GM12892 (cell line): ENCODE results near the gene AKIRIN2.
"Not testable (repeated sequence)": the region's sequence is repeated elsewhere in the genome, so short reads cannot be mapped to it uniquely, and the experiment has no call there.

Source experiments
- DNase-seq: peaks from one replicate; pipeline ENCODE4 v3.0.0; 2011; ENCODE audit not compliant: insufficient read length
- FAIRE-seq: peaks from 2 replicates; lab custom pipeline; 2011; peaks lifted over from hg19 to GRCh38; lab: Jason Lieb, UNC
- POLR2A ChIP-seq: IDR thresholded peaks from 2 replicates; pipeline ENCODE4 v1.6.1; 2011; ENCODE audit warnings: low read depth, low read length, control low read depth
- POLR2AphosphoS5 ChIP-seq: IDR thresholded peaks from 2 replicates; pipeline ENCODE4 v1.6.1; 2011; ENCODE audit warnings: low read depth, low read length, control low read depth
- TAF1 ChIP-seq: IDR thresholded peaks from 2 replicates; pipeline ENCODE4 v1.6.1; 2011; ENCODE audit warnings: low read depth, mild to moderate bottlenecking, control low read depth, low read length, borderline replicate concordance

AKIRIN2 gene

GRCh38 chr6:87710090-87710489 lies 8.1 kb upstream of the AKIRIN2 start:
- TF ChIP-seq TAF1 (no peak), POLR2AphosphoS5 (no peak), POLR2A (no peak)
- DNase-seq = no peak
- no peak for FAIRE-seq

GRCh38 chr6:87708581-87709427 lies 6.8 kb upstream of the AKIRIN2 start:
- not testable (repeated sequence) for DNase-seq, FAIRE-seq

DNA sequence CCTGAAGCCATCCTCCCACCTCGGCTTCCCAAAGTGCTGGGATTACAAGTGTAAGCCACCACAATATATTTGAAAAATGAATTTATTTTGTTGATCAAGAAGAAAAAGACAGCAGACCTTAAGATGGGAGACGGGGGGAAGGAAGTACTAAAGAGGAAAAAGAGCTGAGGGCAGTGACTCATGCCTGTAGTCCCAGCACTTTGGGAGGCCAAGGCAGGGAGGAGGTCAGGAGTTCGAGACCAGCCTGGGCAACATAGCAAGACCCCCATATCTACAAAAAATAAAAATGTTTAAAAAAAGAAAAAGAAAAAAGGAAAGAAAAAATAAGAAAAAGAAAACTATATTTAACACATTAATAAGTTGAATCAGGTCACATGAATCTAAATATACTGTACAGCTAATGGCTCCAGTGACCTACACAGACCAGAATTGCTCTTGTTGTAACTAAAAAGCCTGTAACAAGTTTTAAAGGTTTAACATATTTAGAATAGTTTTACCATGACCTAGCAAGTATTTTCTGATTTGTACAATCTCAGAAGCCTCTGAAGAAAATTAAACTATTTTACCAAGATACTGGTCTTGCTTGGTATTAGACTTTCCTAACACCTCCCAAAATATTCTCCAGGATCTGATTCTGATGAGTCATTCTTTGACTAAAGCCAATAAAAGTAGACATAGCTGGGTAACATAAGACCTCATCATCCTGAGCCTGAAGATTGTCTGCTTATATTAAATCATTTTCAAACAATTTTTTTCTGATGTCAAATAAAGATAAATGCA lies 4.3 kb upstream of the AKIRIN2 start:
- DNase-seq (no peak), FAIRE-seq (no peak)

GRCh38 chr6:87705070-87705691 lies 3.1 kb upstream of the AKIRIN2 start:
- TF ChIP-seq POLR2A = no peak; the same call in 1 of the 2 replicates
- no peak for TF ChIP-seq POLR2AphosphoS5
- TF ChIP-seq TAF1 = no peak
- FAIRE-seq = peak; percentile 90
- no peak for DNase-seq

More for the DNA sequence above, 4.3 kb upstream of the AKIRIN2 start:
- TF ChIP-seq TAF1 = no peak

GRCh38 chr6:87703039-87703438 lies 1.0 kb upstream of the AKIRIN2 start:
- FAIRE-seq, DNase-seq: not testable (repeated sequence)

DNA sequence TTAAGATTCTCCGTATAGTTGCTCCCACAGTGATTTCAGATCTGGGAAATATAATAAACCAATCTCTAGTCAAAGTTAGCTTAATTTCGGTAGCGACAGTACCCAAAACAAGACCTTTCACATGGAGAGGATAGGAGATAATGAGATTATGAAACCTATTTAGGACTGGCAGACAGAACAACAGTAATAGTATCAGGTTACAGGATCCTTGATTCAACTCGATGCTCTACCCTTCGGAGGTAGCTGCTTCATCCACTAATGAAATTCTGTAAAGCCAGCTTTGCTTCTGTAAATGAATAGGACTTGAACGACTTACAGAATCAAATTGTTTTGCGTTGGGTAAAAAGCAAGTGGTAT lies 534 bp upstream of the AKIRIN2 start:
- DNase-seq (no peak), FAIRE-seq (no peak)
- TF ChIP-seq POLR2AphosphoS5 = no peak
- TF ChIP-seq POLR2A = no peak
- no peak for TF ChIP-seq TAF1

DNA sequence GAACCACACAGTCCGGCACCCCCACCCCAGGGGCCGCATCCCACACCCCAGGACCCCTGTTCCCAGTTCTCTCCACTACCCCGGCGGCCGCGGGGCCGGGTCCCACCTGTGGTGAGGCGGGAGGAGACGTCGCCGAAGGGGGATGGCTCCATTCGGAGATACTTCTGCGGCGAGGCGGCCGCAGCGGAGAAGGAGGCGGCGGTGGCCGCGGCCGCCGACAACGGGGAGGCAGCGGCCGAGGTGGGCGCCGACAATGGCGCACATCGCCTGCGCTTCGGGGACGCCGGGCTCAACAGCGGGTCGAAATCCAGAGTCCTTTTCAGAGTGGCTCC lies 723 bp downstream of the AKIRIN2 start:
- no peak for FAIRE-seq
- TF ChIP-seq POLR2AphosphoS5 = no peak
- TF ChIP-seq TAF1 = no peak
- TF ChIP-seq POLR2A = no peak
- no peak for DNase-seq

- FAIRE-seq = peak; percentile 77
- DNase-seq = no peak
- TF ChIP-seq POLR2A (peak; percentile 47; the same call in 1 of the 2 replicates), TAF1 (no peak), POLR2AphosphoS5 (peak; percentile 14; the same call in 1 of the 2 replicates)
Measured at GRCh38 chr6:87700397-87701343, 1.4 kb downstream of the AKIRIN2 start.

DNA sequence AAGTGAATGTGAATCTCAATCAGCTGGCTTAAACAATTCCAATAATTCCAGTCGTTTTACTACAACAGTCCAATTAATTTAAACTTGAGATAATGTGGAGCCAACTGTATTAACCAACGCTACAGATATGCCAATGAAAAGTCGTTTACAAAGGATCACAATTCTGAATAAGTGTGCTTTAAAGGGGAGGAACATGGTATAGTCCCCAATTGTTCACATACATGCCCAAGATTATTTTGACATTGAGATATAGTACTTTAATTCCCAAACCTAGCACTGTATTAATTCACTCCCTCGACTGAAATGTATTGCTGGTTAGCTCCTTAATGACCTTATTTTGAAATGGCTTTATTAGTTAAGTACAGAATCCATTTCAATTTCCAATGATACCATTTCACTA lies 2.5 kb downstream of the AKIRIN2 start:
- DNase-seq (no peak), FAIRE-seq (no peak)
- TF ChIP-seq POLR2AphosphoS5 = no peak
- TF ChIP-seq TAF1 = no peak
- TF ChIP-seq POLR2A = no peak

DNA sequence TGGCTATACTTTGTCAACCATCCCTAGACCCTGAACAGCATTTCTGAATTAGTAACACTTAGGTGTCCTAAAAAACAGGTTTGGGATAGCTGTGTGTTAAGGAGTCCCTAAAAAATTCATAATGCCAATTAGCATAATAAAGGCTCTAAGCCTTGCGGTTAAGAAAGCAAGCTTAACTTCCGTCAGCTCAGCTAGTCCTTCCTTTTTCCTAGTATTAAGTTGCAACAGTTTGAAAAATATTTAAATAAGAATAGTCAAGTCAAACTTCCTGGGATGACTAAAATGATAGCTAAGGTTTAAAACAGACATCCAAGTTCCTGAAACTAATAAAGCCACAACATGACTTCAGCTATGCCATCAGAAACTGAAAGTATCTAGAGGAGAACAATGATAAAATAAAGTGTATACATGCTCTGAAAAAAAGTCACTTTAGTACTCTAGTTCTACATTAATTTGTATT lies 3.5 kb downstream of the AKIRIN2 start:
- no peak for DNase-seq
- no peak for TF ChIP-seq POLR2AphosphoS5
- TF ChIP-seq POLR2A = no peak
- no peak for TF ChIP-seq TAF1
- FAIRE-seq = peak; percentile 67

DNA sequence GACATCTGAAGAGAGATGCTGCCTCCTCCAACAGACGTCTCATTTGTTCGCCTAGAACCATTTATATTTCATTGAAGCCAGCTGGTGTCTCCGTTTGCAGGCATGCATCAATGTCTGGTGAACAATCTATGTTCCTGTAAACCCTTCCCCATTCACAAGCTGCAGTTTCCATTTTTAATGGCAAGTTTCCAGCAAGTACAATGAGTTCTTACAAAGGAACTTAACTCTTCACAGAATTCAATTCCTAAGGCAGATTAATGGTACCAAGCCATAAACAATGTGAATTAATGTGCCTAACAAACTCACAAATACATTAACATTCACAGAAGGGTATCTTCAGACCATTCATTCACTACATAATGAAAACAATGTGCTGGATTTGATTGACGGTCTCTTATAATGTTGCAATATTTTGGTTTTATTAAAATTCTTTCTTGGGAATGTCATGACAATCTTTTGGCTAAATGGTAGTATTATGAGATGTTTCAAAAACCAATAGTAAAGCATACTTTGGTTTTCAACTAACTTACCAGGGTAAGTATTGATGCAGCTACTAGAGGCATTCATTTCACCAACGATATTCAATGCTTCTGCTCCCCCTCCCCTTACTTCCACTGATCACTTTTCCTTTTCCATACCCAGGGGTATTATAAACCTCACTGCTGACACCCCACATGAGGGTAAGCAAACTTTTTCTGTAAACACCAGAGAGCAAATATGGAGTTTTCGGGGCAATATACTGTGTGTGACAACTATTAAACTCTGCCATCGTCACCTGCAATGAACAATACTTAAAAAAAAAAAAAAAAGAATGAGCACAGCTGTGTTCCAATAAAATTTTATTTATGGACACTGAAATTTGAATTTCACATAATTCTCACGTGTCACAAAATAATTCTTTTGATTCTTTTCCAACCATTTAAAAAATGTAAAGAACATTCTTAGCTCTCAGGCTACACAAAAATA lies 4.2 kb downstream of the AKIRIN2 start:
- DNase-seq (no peak), FAIRE-seq (no peak)
- TF ChIP-seq POLR2AphosphoS5 (no peak), POLR2A (0 out of 2 replicates have a peak, but pooled peaks have one; percentile 27), TAF1 (no peak)

DNA sequence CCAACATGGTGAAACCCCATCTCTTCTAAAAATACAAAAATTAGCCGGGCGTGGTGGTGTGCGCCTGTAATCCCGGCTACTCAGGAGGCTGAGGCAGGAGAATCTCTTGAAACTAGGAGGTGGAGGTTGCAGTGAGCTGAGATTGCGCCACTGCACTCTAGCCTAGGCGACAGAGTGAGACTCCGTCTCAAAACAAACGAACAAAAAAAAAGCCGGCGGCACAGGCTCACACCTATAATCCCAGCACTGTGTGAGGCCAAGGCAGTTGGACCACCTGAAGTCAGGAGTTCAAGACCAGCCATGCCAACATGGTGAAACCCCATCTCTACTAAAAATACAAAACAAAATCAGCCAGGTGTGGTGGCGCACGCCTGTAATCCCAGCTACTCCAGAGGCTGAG lies 5.2 kb downstream of the AKIRIN2 start:
- FAIRE-seq, DNase-seq: not testable (repeated sequence)
